Activated T-cell treated with anti-CD3 and anti-CD28 coated beads, Interleukin-2, amount 50 U/mL, for 1 hour (primary cell): Measurements from ENCODE around the gene SYT7.

Source experiments
- DNase-seq: peaks from one replicate; pipeline ENCODE4 v3.0.0-alpha.2; 2020

Gene SYT7

GRCh38 chr11:61579676-61580270 lies 1.1 kb downstream of the SYT7 start:
- DNase-seq: peak; percentile 23

- no peak for DNase-seq
These were observed 1.8 kb downstream of the SYT7 start for GRCh38 chr11:61578819-61579675.

GRCh38 chr11:61577383-61578118 lies 3.3 kb downstream of the SYT7 start:
- DNase-seq: no peak

- DNase-seq: no peak
These were observed 4.7 kb downstream of the SYT7 start for GRCh38 chr11:61575886-61576861.

GRCh38 chr11:61574611-61575010 lies 6.3 kb downstream of the SYT7 start:
- DNase-seq: no peak

GRCh38 chr11:61572913-61573312 lies 8.0 kb downstream of the SYT7 start:
- DNase-seq: no peak

- DNase-seq: no peak
These were observed 9.0 kb downstream of the SYT7 start for GRCh38 chr11:61571869-61572268.

GRCh38 chr11:61571337-61571736 lies 9.5 kb downstream of the SYT7 start:
- DNase-seq: no peak

- no peak for DNase-seq
These were observed 11.2 kb downstream of the SYT7 start for GRCh38 chr11:61569701-61570100.

GRCh38 chr11:61569018-61569417 lies 11.9 kb downstream of the SYT7 start:
- DNase-seq: no peak

- DNase-seq: peak; percentile 73
These were observed 13.4 kb downstream of the SYT7 start for GRCh38 chr11:61567286-61568061.

GRCh38 chr11:61564936-61565696 lies 15.8 kb downstream of the SYT7 start:
- DNase-seq: no peak

GRCh38 chr11:61560751-61561150 lies 20.1 kb downstream of the SYT7 start:
- DNase-seq: no peak

- no peak for DNase-seq
These were observed 24.3 kb downstream of the SYT7 start for GRCh38 chr11:61556621-61557020.

- DNase-seq: no peak
These were observed 24.9 kb downstream of the SYT7 start for GRCh38 chr11:61555978-61556377.

- no peak for DNase-seq
These were observed 25.6 kb downstream of the SYT7 start for GRCh38 chr11:61555051-61555969.

- no peak for DNase-seq
These were observed 26.5 kb downstream of the SYT7 start for GRCh38 chr11:61554172-61554988.

GRCh38 chr11:61553373-61554171 lies 27.3 kb downstream of the SYT7 start:
- no peak for DNase-seq
